Mesothelial cell of epicardium (in vitro differentiated cells): ENCODE results near the gene PP2D1. TPM values are rescaled to one million over a fixed set of nuclear protein-coding genes. Genes with fewer than 3 reads are reported as not detected.

Experiments used
- DNase-seq, 2 experiments: peaks; one replicate each; pipeline ENCODE4 v3.0.0; 2021; ENCODE audit warnings: low spot score in 2 of 2; ENCODE audit not compliant: unreplicated experiment in 2 of 2
- H3K27ac Mint-ChIP-seq: 2 replicates; pipeline ENCODE4 v1.8.0; 2021; ENCODE audit warnings: mixed read lengths
- H3K27me3 Mint-ChIP-seq: 2 replicates; pipeline ENCODE4 v1.8.0; 2021; ENCODE audit warnings: low read depth, mixed read lengths
- H3K36me3 Mint-ChIP-seq: 2 replicates; pipeline ENCODE4 v1.8.0; 2021; ENCODE audit warnings: mixed read lengths
- H3K4me1 Mint-ChIP-seq: 2 replicates; pipeline ENCODE4 v1.8.0; 2021; ENCODE audit warnings: mixed read lengths
- H3K4me3 Mint-ChIP-seq: 2 replicates; pipeline ENCODE4 v1.8.0; 2021; ENCODE audit warnings: mild to moderate bottlenecking, moderate library complexity, mixed read lengths
- H3K9me3 Mint-ChIP-seq: 2 replicates; pipeline ENCODE4 v1.8.0; 2021; ENCODE audit warnings: mixed read lengths
- total RNA-seq: library from RNA; stranded (reverse); gene quantifications from 3 replicates; pipeline ENCODE4 v1.2.1, GENCODE V29; 2021
- TF ChIP-seq, protein P1 (sequence below): fragments of 200-600 bp; sonication (generic); IDR thresholded peaks from one replicate; pipeline ENCODE4 v1.5.0; 2021; ENCODE audit warnings: antibody characterized with exemption; ENCODE audit not compliant: unreplicated experiment

Gene PP2D1
- total RNA-seq, 1 donor from 2014 or later = not detected

DNA sequence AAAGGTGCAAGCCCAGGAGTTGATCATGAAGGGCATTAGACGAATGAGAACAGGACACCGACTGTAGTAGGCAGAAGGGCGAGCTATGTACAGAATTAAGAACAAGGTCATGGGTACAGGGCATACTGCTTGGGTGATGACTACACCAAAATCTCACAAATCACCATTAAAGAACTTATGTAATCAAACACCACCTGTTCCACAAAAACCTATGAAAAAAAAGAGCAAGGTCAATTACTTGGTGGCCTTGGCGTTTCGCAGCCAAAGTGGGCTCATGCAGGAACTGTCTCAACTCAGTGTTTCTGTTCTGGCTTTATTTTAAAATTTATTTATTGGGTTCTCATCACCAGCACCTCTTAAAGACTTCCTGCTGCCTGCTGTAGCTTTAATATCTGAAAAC is 30.3 kb upstream of the PP2D1 start:
- H3K4me1 Mint-ChIP-seq = peaks cover 36% of the 10 kb centered on the region
- no peaks in the 10 kb centered on the region for H3K36me3 Mint-ChIP-seq
- H3K9me3 Mint-ChIP-seq = no peaks in the 10 kb centered on the region
- no peak overlapping the region for H3K27ac Mint-ChIP-seq
- peaks cover 3% of the 10 kb centered on the region for H3K27me3 Mint-ChIP-seq
- TF ChIP-seq, protein P1, sequence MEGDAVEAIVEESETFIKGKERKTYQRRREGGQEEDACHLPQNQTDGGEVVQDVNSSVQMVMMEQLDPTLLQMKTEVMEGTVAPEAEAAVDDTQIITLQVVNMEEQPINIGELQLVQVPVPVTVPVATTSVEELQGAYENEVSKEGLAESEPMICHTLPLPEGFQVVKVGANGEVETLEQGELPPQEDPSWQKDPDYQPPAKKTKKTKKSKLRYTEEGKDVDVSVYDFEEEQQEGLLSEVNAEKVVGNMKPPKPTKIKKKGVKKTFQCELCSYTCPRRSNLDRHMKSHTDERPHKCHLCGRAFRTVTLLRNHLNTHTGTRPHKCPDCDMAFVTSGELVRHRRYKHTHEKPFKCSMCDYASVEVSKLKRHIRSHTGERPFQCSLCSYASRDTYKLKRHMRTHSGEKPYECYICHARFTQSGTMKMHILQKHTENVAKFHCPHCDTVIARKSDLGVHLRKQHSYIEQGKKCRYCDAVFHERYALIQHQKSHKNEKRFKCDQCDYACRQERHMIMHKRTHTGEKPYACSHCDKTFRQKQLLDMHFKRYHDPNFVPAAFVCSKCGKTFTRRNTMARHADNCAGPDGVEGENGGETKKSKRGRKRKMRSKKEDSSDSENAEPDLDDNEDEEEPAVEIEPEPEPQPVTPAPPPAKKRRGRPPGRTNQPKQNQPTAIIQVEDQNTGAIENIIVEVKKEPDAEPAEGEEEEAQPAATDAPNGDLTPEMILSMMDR = no peak
- no peak for DNase-seq
- H3K4me3 Mint-ChIP-seq = no peak overlapping the region

DNA sequence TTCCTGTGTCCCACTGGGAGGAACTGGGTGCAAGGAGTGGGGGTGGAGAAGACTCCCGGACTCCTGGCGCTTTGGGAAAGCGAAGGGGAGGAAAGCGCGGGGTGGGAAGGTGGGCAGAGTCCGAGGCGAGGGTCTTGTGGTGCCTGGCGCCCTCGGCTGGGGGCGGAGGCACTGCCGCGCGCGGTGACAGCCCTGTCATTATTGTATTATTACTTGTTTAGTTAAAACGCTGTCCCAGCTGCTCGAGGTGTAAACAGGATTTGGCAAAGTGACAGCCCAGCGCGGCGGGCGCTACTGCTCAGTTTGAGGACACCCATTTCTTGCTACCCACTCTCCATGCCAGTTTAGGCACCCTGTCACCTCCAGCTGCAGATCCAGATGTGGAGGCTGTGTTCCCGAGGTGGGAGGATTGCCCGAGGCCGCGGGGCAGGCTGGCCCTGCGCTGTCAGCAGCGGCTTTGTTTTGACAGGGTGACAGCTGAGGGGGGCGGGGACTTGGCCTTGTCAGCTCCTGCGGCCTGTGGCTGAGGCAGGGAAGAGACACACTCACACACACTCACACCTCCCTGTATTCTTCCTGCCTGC is 29.2 kb upstream of the PP2D1 start:
- peak in 1 of 2 experiments; percentile 42 for DNase-seq
- H3K36me3 Mint-ChIP-seq = no peaks in the 10 kb centered on the region
- TF ChIP-seq, protein P1 = no peak
- peaks cover 36% of the 10 kb centered on the region for H3K4me1 Mint-ChIP-seq
- H3K27ac Mint-ChIP-seq = peak overlapping the region; percentile 95
- H3K4me3 Mint-ChIP-seq = peak overlapping the region; percentile 95
- H3K9me3 Mint-ChIP-seq = no peaks in the 10 kb centered on the region
- peaks cover 3% of the 10 kb centered on the region for H3K27me3 Mint-ChIP-seq

GRCh38 chr3:20040548-20041196 is 28.6 kb upstream of the PP2D1 start:
- Mint-ChIP-seq H3K9me3 (no peaks in the 10 kb centered on the region), H3K27ac (peak overlapping the region; percentile 95), H3K27me3 (peaks cover 3% of the 10 kb centered on the region), H3K4me3 (peak overlapping the region; percentile 95), H3K4me1 (peaks cover 36% of the 10 kb centered on the region), H3K36me3 (no peaks in the 10 kb centered on the region)
- TF ChIP-seq, protein P1 = no peak
- DNase-seq = peak; percentile 61 to 76

- H3K9me3 Mint-ChIP-seq = no peaks in the 10 kb centered on the region
- H3K27me3 Mint-ChIP-seq = peaks cover 3% of the 10 kb centered on the region
- peak within 1 kb of the TSS; percentile 95 for H3K4me3 Mint-ChIP-seq
- TF ChIP-seq, protein P1 = peak; percentile 75
- no peaks in the 10 kb centered on the region for H3K36me3 Mint-ChIP-seq
- DNase-seq = peak; percentile 64 to 80
- H3K27ac Mint-ChIP-seq = peak within 1 kb of the TSS; percentile 95
- H3K4me1 Mint-ChIP-seq = peaks cover 36% of the 10 kb centered on the region
Measured at GRCh38 chr3:20039765-20040547, 27.9 kb upstream of the PP2D1 start, which contains the start of gene KAT2B. Gene KAT2B (plus strand): TSS chr3:20040446. CDS start chr3:20040478, 32 bp downstream.

DNA sequence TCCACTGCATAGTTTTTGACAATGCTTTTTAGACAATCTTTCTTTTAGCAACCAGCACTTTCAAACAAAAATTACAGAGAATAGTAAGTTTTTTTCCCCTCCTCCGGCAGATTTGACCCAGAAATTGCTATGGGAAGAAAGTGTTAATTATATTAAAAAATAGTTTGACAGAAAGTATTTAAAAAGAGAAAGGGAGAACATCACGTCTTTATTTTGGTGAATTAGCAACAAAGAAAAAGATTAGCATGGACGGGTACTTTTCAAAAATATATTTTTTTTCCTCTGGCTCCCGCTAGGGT is 27.4 kb upstream of the PP2D1 start:
- Mint-ChIP-seq H3K27ac (peak overlapping the region; percentile 75), H3K4me1 (peaks cover 36% of the 10 kb centered on the region), H3K27me3 (peaks cover 3% of the 10 kb centered on the region), H3K4me3 (peak overlapping the region; percentile 78), H3K36me3 (no peaks in the 10 kb centered on the region), H3K9me3 (no peaks in the 10 kb centered on the region)
- TF ChIP-seq, protein P1 = no peak
- DNase-seq = no peak
